ENCODE measurements around the gene CAB39.

DNA sequence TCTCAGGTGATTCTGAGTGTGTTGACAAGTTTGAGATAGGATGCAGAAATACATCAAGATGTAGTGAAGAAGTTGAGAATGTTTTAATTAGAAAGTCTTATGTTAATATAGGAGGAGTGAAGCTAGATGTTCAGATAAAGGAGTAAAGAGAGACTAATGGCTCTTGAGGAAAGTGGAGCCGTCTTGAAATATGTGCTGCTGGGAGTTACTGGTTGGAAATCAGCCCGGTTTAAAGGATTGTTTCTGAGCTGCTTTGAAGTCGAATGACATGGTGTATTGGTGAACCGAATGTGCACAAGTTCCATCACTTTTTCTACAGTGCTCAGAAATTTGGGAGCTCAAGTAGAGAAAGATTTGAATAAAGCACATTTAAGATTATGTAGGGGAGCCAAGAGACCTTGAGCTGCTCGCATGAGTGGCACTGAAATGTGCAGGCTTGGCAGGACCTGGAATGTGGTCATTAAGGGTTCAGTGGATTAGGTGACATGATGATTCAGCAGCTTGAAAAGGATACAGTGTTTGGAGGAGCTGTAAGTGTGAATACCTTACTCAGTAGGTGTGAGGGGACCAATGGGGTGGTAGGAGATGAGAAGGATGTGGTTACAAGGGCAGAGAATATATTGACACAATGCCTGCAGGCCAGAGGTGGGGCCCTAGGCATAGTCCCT lies 68.6 kb downstream of the CAB39 start:
- TF ChIP-seq, protein P1, sequence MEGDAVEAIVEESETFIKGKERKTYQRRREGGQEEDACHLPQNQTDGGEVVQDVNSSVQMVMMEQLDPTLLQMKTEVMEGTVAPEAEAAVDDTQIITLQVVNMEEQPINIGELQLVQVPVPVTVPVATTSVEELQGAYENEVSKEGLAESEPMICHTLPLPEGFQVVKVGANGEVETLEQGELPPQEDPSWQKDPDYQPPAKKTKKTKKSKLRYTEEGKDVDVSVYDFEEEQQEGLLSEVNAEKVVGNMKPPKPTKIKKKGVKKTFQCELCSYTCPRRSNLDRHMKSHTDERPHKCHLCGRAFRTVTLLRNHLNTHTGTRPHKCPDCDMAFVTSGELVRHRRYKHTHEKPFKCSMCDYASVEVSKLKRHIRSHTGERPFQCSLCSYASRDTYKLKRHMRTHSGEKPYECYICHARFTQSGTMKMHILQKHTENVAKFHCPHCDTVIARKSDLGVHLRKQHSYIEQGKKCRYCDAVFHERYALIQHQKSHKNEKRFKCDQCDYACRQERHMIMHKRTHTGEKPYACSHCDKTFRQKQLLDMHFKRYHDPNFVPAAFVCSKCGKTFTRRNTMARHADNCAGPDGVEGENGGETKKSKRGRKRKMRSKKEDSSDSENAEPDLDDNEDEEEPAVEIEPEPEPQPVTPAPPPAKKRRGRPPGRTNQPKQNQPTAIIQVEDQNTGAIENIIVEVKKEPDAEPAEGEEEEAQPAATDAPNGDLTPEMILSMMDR (IDR thresholded peaks at IDR 0.05), result no peak
- no peak for TF ChIP-seq ZFX (IDR thresholded peaks at IDR 0.05; ENCODE audit: borderline replicate concordance)
